Activated CD4-positive, alpha-beta T cell treated with anti-CD3 and anti-CD28 coated beads, Interleukin-2, amount 50 U/mL, for 1 hour (primary cell): Measurements from ENCODE around the gene MYLK.
"Not testable (repeated sequence)": the region's sequence is repeated elsewhere in the genome, so short reads cannot be mapped to it uniquely, and the experiment has no call there.

Experiments used
- DNase-seq: peaks from one replicate; pipeline ENCODE4 v3.0.0-alpha.2; 2020

MYLK gene

GRCh38 chr3:123719061-123719756, 164.9 kb downstream of the MYLK start:
- DNase-seq: peak; percentile 34

- no peak for DNase-seq
Observed at GRCh38 chr3:123718108-123718507, 166.0 kb downstream of the MYLK start.

- not testable (repeated sequence) for DNase-seq
Observed at GRCh38 chr3:123717451-123717850, 166.7 kb downstream of the MYLK start.

- DNase-seq: no peak
Observed at GRCh38 chr3:123716411-123716810, 167.7 kb downstream of the MYLK start.

GRCh38 chr3:123713211-123713610, 170.9 kb downstream of the MYLK start:
- no peak for DNase-seq

GRCh38 chr3:123712077-123712860, 171.9 kb downstream of the MYLK start:
- no peak for DNase-seq

GRCh38 chr3:123711356-123711755, 172.8 kb downstream of the MYLK start:
- DNase-seq: no peak

- no peak for DNase-seq
Observed at GRCh38 chr3:123708531-123708930, 175.6 kb downstream of the MYLK start.

GRCh38 chr3:123707641-123708040, 176.5 kb downstream of the MYLK start:
- DNase-seq: not testable (repeated sequence)

- DNase-seq: no peak
Observed at GRCh38 chr3:123706871-123707270, 177.3 kb downstream of the MYLK start.

- no peak for DNase-seq
Observed at GRCh38 chr3:123705488-123706285, 178.4 kb downstream of the MYLK start.

- DNase-seq: not testable (repeated sequence)
Observed at GRCh38 chr3:123703663-123704062, 180.5 kb downstream of the MYLK start.

GRCh38 chr3:123702720-123703119, 181.4 kb downstream of the MYLK start:
- DNase-seq: no peak

GRCh38 chr3:123702057-123702456, 182.1 kb downstream of the MYLK start:
- not testable (repeated sequence) for DNase-seq

- DNase-seq: no peak
Observed at GRCh38 chr3:123700791-123701722, 183.1 kb downstream of the MYLK start.

GRCh38 chr3:123698813-123699212, 185.3 kb downstream of the MYLK start:
- DNase-seq: no peak

GRCh38 chr3:123696808-123697207, 187.3 kb downstream of the MYLK start:
- no peak for DNase-seq

- DNase-seq: no peak
Observed at GRCh38 chr3:123695731-123696640, 188.1 kb downstream of the MYLK start.

- DNase-seq: no peak
Observed at GRCh38 chr3:123695152-123695551, 189.0 kb downstream of the MYLK start.

GRCh38 chr3:123694366-123695087, 189.6 kb downstream of the MYLK start:
- no peak for DNase-seq
